DND-41 (cell line): ENCODE measurements around the gene CHODL.

Experiments used
- ATAC-seq: fragments of 200-7000 bp; cut with Tn5 transposase; 3 replicates; pipeline ENCODE4 v1.9.1; 2021; ENCODE audit warnings: low read depth; ENCODE audit not compliant: insufficient read depth
- DNase-seq: peaks from one replicate; pipeline ENCODE4 v3.0.0-alpha.2; 2020
- H2AFZ ChIP-seq: 2 replicates; pipeline ENCODE4 v1.6.0; 2012; ENCODE audit warnings: low read depth, low read length
- H3K27ac ChIP-seq: 2 replicates; pipeline ENCODE4 v1.5.1; 2012; ENCODE audit warnings: low read length, inconsistent platforms
- H3K27me3 ChIP-seq: fragments of 200-600 bp; sonication (generic); 2 replicates; pipeline ENCODE4 v1.6.0; 2012; ENCODE audit warnings: low read length, mild to moderate bottlenecking, inconsistent platforms; ENCODE audit not compliant: insufficient read depth, poor library complexity
- H3K36me3 ChIP-seq: 2 replicates; pipeline ENCODE4 v1.5.1; 2012; ENCODE audit warnings: low read length, inconsistent platforms; ENCODE audit not compliant: insufficient read depth
- H3K4me1 ChIP-seq: 2 replicates; pipeline ENCODE4 v1.5.1; 2012; ENCODE audit warnings: mild to moderate bottlenecking, low read length; ENCODE audit not compliant: insufficient read depth
- H3K4me2 ChIP-seq: 2 replicates; pipeline ENCODE4 v1.6.0; 2012; ENCODE audit warnings: mild to moderate bottlenecking, moderate library complexity, low read length, inconsistent platforms; ENCODE audit not compliant: insufficient read depth
- H3K4me3 ChIP-seq, 2 experiments: fragments of 200-600 bp in 1 of 2; shearing (Covaris generic) in 1 of 2; 2 replicates each; pipeline ENCODE4 v1.5.1; 2012 to 2016; ENCODE audit warnings: inconsistent platforms in 2 of 2, low read length in 2 of 2, mild to moderate bottlenecking in 2 of 2, low read depth in 1 of 2, moderate library complexity in 1 of 2
- H3K79me2 ChIP-seq: 2 replicates; pipeline ENCODE4 v1.6.0; 2012; ENCODE audit warnings: low read length, inconsistent platforms; ENCODE audit not compliant: insufficient read depth
- H3K9ac ChIP-seq: 2 replicates; pipeline ENCODE4 v1.6.0; 2012; ENCODE audit warnings: low read depth, mild to moderate bottlenecking, inconsistent platforms, low read length, moderate library complexity
- H3K9me3 ChIP-seq: 2 replicates; pipeline ENCODE4 v1.5.1; 2012; ENCODE audit warnings: low read length, moderate library complexity, mild to moderate bottlenecking, inconsistent platforms; ENCODE audit not compliant: insufficient read depth, severe bottlenecking
- H4K20me1 ChIP-seq: 2 replicates; pipeline ENCODE4 v1.6.0; 2012; ENCODE audit warnings: low read length; ENCODE audit not compliant: insufficient read depth
- CTCF ChIP-seq: IDR thresholded peaks from 2 replicates; pipeline ENCODE4 v1.5.1; 2012; ENCODE audit warnings: borderline replicate concordance, low read length, moderate library complexity, mild to moderate bottlenecking; ENCODE audit not compliant: poor library complexity, severe bottlenecking; ENCODE audit errors: extremely low read depth
- EZH2 ChIP-seq: IDR thresholded peaks from 3 replicates; pipeline ENCODE4 v1.6.1; 2012; ENCODE audit warnings: borderline replicate concordance, low read depth, mild to moderate bottlenecking, moderate library complexity, low read length, inconsistent platforms; ENCODE audit not compliant: severe bottlenecking

Gene CHODL

GRCh38 chr21:18244671-18245463 lies at the start of gene CHODL:
TSS of gene CHODL (plus strand) at chr21:18244833. CDS start at chr21:18245224, 391 bp downstream.
- Histone ChIP-seq H3K27me3 (no peaks in the 10 kb centered on the region), H3K4me3 (no peak within 1 kb of the TSS), H3K27ac (no peak within 1 kb of the TSS)

GRCh38 chr21:18204931-18205330 lies 39.7 kb upstream of the CHODL start:
- Histone ChIP-seq H3K9me3 (no peaks in the 10 kb centered on the region), H3K27ac (no peak overlapping the region), H3K4me2 (no peak overlapping the region), H3K9ac (no peak overlapping the region), H3K4me3 (no peak overlapping the region), H3K36me3 (no peaks in the 10 kb centered on the region), H3K79me2 (no peaks in the 10 kb centered on the region), H4K20me1 (no peaks in the 10 kb centered on the region), H3K27me3 (no peaks in the 10 kb centered on the region), H3K4me1 (no peaks in the 10 kb centered on the region), H2AFZ (no peak overlapping the region)
- DNase-seq, result no peak
- no peak for ATAC-seq
- TF ChIP-seq CTCF (no peak), EZH2 (no peak)

More at GRCh38 chr21:18244671-18245463, at the start of gene CHODL:
- Histone ChIP-seq H3K9ac (no peak within 1 kb of the TSS), H4K20me1 (no peaks in the 10 kb centered on the region), H3K9me3 (no peaks in the 10 kb centered on the region), H3K79me2 (no peaks in the 10 kb centered on the region), H3K36me3 (no peaks in the 10 kb centered on the region), H2AFZ (no peak within 1 kb of the TSS), H3K4me2 (no peak within 1 kb of the TSS), H3K4me1 (no peaks in the 10 kb centered on the region)
- no peak for TF ChIP-seq CTCF
- DNase-seq, result no peak
- ATAC-seq, result no peak

GRCh38 chr21:18218331-18218730 lies 26.3 kb upstream of the CHODL start:
- TF ChIP-seq CTCF (no peak), EZH2 (no peak)
- H3K4me3 ChIP-seq, result no peak overlapping the region
- ATAC-seq (no peak), DNase-seq (no peak)
- no peaks in the 10 kb centered on the region for H3K79me2 ChIP-seq
- H3K9me3 ChIP-seq, result no peaks in the 10 kb centered on the region
- no peak overlapping the region for H3K9ac ChIP-seq
- no peaks in the 10 kb centered on the region for H3K36me3 ChIP-seq
- no peak overlapping the region for H3K27ac ChIP-seq
- H3K27me3 ChIP-seq, result no peaks in the 10 kb centered on the region
- no peaks in the 10 kb centered on the region for H3K4me1 ChIP-seq
- H4K20me1 ChIP-seq, result no peaks in the 10 kb centered on the region
- no peak overlapping the region for H3K4me2 ChIP-seq
- no peak overlapping the region for H2AFZ ChIP-seq
